Kidney (tissue), 14 donors: Measurements from ENCODE around the gene VAT1L. TPM values are rescaled to one million over a fixed set of nuclear protein-coding genes. Genes with fewer than 3 reads are reported as not detected.
A peak's percentile ranks its signal among the peaks of the same experiment; 100 is the strongest.

Experiments
- DNase-seq, 5 donors: peaks; one replicate each; pipeline ENCODE4 v3.0.0-alpha.2; 2013 to 2020
- FAIRE-seq: peaks from 2 replicates; lab custom pipeline; 2012; peaks lifted over from hg19 to GRCh38; lab: Jason Lieb, UNC
- H3K27ac ChIP-seq, 2 donors: one replicate each; pipeline ENCODE4 v1.7.0; 2013; ENCODE audit warnings: low read depth in 2 of 2, low read length in 2 of 2, inconsistent platforms in 1 of 2
- H3K27me3 ChIP-seq: one replicate; pipeline ENCODE4 v1.7.1; 2013; ENCODE audit warnings: low read length, inconsistent platforms; ENCODE audit not compliant: control insufficient read depth, insufficient read depth
- H3K36me3 ChIP-seq, 3 donors: one replicate each; pipeline versions ENCODE4 v1.7.0 to v1.7.1; 2013; ENCODE audit warnings: low read length in 3 of 3, control low read depth in 1 of 3, inconsistent platforms in 1 of 3; ENCODE audit not compliant: insufficient read depth in 3 of 3, control insufficient read depth in 2 of 3
- H3K4me1 ChIP-seq, 3 donors: one replicate each; pipeline versions ENCODE4 v1.7.0 to v1.7.1; 2013; ENCODE audit warnings: low read length in 3 of 3, inconsistent platforms in 1 of 3, low read depth in 1 of 3; ENCODE audit not compliant: control insufficient read depth in 2 of 3, insufficient read depth in 2 of 3
- H3K4me3 ChIP-seq, 3 donors: one replicate each; pipeline versions ENCODE4 v1.7.0 to v1.8.1; 2013; ENCODE audit warnings: low read length in 3 of 3, control low read depth in 1 of 3, inconsistent platforms in 1 of 3
- H3K9ac ChIP-seq, 3 donors: one replicate each; pipeline versions ENCODE4 v1.7.0 to v1.7.1; 2013; ENCODE audit warnings: low read length in 3 of 3, control low read depth in 1 of 3, inconsistent platforms in 1 of 3
- H3K9me3 ChIP-seq, 3 donors: one replicate each; pipeline versions ENCODE4 v1.7.0 to v1.7.1; 2013; ENCODE audit warnings: low read length in 3 of 3, control low read depth in 1 of 3, inconsistent platforms in 1 of 3; ENCODE audit not compliant: control insufficient read depth in 2 of 3, insufficient read depth in 1 of 3
- CTCF ChIP-seq: IDR thresholded peaks from 3 replicates; pipeline ENCODE4 v1.5.1; 2012; ENCODE audit warnings: mild to moderate bottlenecking, moderate library complexity, borderline replicate concordance; ENCODE audit not compliant: insufficient read depth; ENCODE audit errors: extremely low read depth
- intact Hi-C: fragments of 100-400 bp; cut with DNase I; formaldehyde crosslinking; loops from one replicate; pipeline ENCODE4 v1.11.1; 2022
- polyA plus RNA-seq: library from polyadenylated mRNA; stranded (reverse); fragments of 350-450 nt; fragmentation: Illumina TruSeq; extraction: RNeasy Lipid Tissue Mini Kit (QIAGEN cat#74804); gene quantifications from one replicate; pipeline ENCODE4 v1.2.3, GENCODE V29; 2014; ENCODE audit warnings: low read depth, low replicate concordance; ENCODE audit not compliant: insufficient read depth
- total RNA-seq: library from RNA; stranded (reverse); fragmentation: NEBNext Ultra II Directional; extraction: Animal tissue kit (Norgen Biotek cat#: 25700); gene quantifications from one replicate; pipeline ENCODE4 v1.2.1, GENCODE V29; 2021
- donor health status: control.
- donor health status: control.
- donor health status: control.
- donor health status: control.
- donor health status: control.
- donor health status: DM: yes; HTN: yes; CAD: no.
- donor health status: Normal renal cell carcinoma (clear cell type).

VAT1L gene
- total and polyA plus RNA-seq, 2 donors from 2014 or later, result 0.85 to 4.5 TPM

- FAIRE-seq (no peak), DNase-seq (no peak)
- intact Hi-C loops, result no loop called here
- Histone ChIP-seq H3K9ac (no peak overlapping the region), H3K4me3 (no peak overlapping the region), H3K36me3 (no peaks in the 10 kb centered on the region), H3K4me1 (no peaks in the 10 kb centered on the region), H3K9me3 (no peaks in the 10 kb centered on the region), H3K27ac (no peak overlapping the region), H3K27me3 (no peaks in the 10 kb centered on the region)
- TF ChIP-seq CTCF, result no peak
Observed at GRCh38 chr16:77777745-77778144, 10.6 kb upstream of the VAT1L start.

- no peaks in the 10 kb centered on the region for H3K36me3 ChIP-seq
- FAIRE-seq, result no peak
- no peak overlapping the region for H3K4me3 ChIP-seq
- TF ChIP-seq CTCF, result no peak
- DNase-seq, result no peak
- H3K4me1 ChIP-seq, result no peaks in the 10 kb centered on the region
- no peaks in the 10 kb centered on the region for H3K9me3 ChIP-seq
- no peak overlapping the region for H3K27ac ChIP-seq
- H3K27me3 ChIP-seq, result no peaks in the 10 kb centered on the region
- intact Hi-C loops, result no loop called here
- no peak overlapping the region for H3K9ac ChIP-seq
Observed at GRCh38 chr16:77780378-77780837, 8.0 kb upstream of the VAT1L start.

- no peak overlapping the region for H3K27ac ChIP-seq
- no peak overlapping the region for H3K4me3 ChIP-seq
- no peak for DNase-seq
- no peak for FAIRE-seq
- H3K9me3 ChIP-seq, result no peaks in the 10 kb centered on the region
- H3K27me3 ChIP-seq, result no peaks in the 10 kb centered on the region
- no peaks in the 10 kb centered on the region for H3K4me1 ChIP-seq
- H3K36me3 ChIP-seq, result no peaks in the 10 kb centered on the region
- intact Hi-C loops, result no loop called here
- no peak overlapping the region for H3K9ac ChIP-seq
- no peak for TF ChIP-seq CTCF
Observed at GRCh38 chr16:77781091-77781490, 7.3 kb upstream of the VAT1L start.

GRCh38 chr16:77782694-77783093, 5.7 kb upstream of the VAT1L start:
- Histone ChIP-seq H3K27ac (no peak overlapping the region), H3K36me3 (no peaks in the 10 kb centered on the region), H3K9me3 (no peaks in the 10 kb centered on the region), H3K4me3 (no peak overlapping the region), H3K27me3 (no peaks in the 10 kb centered on the region), H3K9ac (no peak overlapping the region), H3K4me1 (no peaks in the 10 kb centered on the region)
- intact Hi-C loops, result no loop called here
- TF ChIP-seq CTCF, result peak; percentile 31
- no peak for DNase-seq
- FAIRE-seq, result no peak
